ENCODE data around the gene SSNA1.

The SSNA1 gene

GRCh38 chr9:137168904-137169856, 19.3 kb upstream of the SSNA1 start:
- no peak for DNase-seq

DNA sequence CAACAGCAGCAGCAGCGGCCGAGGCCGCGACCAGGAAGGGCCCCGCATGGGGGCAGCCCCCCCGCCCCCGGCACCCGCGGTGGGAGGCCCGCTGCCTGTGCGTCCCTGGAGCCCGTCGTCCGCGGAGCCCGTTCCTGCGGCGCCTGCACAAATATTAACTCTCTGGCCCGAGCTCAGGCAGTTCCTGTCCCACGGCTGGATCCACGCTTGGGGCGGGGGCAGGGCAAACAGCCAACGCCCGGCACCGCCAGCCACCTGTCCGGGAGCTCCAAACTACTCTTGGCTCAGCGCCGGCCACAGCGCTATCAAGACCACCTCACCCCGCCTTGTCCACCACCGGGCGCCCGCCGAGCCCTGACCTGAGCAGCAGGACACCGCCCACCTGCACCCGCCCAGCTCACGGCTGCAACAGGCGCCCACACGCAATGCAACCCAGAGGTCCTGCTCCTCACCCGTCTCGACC, 18.5 kb upstream of the SSNA1 start, which contains the start of gene LRRC26:
LRRC26 (minus strand) TSS at position 156 of the 463 bp plus-strand sequence; CDS start at position 48, 108 bp downstream.
- DNase-seq = no peak

GRCh38 chr9:137170486-137171148, 17.9 kb upstream of the SSNA1 start:
- no peak for DNase-seq

DNA sequence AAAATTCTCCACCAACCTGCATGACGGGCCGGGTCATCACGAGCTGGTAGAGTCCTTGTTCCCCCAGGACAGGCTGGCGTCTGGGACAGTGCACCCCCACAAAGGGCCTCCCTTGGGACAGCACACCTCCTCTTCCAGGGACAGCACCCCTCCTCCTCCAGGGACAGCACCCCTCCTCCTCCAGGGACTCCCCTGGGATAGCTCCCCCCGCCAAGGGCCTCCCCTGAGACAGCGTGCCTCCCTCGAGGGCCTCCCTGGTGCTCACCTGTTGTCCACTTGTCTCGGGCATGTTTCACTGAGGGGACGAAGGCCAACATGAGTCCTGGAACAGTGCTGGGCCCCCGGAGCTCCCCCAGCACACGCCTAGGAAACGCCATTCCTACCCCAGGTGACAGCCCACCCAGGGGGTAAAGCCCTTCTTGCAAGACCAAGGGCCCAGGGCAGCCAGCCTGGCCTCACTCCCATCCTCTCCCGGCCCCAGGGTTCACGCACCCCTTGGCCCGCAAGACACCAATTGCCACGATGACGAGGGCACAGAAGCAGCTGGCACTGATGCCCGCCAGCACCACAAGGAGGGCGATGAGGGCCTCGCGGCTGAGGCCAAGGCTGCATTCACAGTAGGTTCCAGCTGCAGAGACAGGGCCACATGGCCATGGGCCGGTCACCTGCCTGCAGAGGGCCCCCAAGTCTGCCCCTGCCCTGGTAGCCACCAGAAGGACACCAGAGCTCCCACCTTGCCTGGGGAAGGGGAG, 17.2 kb upstream of the SSNA1 start:
- DNase-seq = no peak

DNA sequence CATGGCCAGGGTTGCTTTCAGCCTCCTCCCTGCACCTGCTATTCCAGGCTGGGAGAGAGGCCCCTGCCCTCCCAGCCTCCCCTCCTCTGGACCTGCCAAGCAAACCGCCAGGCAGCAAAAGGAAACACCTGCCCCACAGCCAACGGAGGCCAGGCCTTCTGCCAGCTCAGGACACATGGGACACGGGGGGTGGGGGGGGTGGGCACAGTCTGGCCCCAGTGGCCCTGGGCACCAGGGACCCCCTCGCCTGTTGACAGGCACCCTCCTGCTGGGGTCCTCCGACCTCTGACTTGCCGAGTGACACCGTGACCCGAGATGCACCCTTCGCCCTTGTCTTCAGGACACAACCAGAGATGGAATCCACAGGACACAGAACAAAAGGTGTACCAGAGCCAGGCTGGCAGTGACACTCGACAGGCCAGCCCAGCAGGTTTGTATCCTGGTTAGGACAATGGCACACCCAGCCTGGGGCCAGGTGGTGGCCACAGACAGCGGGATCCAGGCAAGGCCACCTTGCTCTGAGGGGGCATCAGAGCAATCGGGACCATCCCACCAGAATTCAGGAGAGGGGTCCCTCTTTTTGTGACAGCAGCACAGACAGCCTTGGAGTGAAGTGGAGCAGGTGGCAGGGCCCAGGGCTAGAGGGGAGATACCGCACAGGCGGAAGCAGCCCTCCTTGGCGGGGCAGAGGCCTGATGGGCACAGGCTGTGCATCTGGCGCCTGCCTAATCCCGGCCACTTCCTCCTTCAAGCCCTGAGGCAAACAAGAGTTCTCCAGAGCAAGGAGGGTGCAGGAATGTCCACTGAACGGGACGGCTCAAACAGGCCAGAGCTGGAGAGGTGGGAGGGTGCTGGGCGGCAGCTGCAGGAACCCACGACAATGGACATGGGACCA, 15.3 kb upstream of the SSNA1 start:
- DNase-seq = no peak

GRCh38 chr9:137173796-137174664, 14.4 kb upstream of the SSNA1 start:
- DNase-seq = no peak

DNA sequence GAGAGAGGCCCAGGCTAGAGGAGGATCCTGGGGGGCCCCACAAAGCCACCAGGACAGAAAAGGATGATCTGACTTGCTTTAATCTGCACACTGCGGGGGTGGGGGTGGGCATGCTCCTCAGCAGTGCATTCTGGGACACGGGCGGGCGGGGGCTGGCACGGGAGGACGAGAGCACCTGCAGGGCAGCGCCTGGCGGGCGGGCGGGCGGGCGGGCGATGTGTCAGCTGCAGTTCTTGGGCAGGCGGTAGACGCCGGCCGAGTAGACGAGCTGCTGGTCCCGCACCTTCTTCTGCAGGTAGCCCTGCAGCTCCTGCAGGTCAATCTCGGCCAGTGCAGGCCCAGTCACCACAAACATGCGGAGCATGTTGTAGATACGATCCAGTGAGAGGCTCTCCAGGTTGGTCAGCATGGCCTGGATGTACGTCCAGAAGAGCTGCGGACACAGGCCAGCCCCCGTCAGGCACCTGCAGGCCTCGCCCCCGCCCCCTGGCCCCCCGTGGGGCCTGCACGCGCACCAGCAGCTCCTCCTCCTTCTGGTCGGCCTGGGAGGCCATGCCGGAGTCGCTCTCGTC, 13.7 kb upstream of the SSNA1 start:
- DNase-seq = no peak

DNA sequence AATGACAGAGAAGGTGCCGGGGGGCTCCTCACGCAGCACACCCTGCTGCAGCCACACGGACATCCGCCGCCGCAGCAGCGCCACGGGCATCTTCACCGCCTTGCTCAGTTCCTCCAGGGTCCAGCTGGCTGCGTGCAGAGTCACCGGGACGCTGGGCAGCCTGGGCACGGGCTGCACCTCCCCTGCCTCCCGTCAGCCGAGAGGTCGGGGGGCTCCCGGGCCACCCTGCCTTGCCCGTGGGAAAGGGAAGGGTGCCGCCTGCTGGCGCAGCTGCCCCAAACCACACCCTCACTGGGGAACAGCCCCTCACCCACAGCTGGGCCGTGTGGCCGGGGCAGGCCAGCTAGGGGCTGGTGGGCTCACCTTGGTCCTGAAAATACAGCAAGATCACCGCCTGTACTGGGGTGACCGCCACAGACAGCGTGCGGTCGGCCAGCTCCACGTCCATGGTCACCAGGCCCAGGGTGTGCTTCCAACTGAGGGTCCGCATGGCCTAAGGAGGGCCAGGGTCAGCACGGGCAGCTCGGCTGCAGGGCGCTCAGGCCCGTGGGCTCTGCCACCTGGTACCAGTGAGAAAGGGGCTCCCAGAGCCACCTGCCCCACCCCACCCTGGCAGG, 13.0 kb upstream of the SSNA1 start:
- no peak for DNase-seq

DNA sequence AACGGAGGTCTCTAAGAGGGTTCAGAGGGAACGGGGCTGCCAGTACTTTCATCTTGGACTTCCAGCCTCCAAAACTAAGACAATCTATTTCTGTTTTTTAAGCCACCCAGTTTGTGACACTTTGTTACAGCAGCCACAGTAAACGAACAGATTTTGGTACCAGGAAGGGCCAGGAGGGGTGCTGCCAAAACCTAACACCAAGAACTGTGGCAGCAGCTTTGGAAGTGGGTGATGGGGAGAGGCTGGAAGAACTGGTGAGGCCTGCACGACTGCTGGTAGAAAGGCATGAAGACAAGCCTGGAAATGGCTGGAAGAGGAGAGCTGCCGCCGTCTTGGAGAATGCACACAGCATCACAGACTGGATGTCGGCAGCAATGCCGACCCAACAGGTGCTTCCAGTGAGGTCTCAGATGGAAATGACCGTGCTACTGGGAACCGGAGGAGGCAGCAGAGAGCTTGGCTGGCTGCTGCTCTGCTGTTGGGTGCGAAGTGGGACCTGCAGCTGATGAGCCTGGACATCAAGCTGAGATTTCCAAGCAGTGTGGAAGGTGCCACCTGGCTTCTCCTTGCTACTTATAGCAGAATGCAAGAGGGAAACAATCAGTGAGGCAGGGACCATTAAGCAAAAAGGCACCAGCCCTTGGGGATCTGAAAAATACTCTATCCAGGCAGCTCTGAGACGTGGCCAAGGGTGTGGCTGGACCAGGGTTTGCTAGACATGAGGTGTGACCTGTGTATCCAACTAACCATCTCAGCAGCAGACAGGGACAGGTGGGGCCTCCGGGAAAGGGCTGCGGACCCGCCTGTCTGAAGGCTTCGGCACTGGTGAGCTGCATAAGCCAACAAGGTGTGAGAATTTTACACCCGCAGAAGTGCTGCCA, 11.9 kb upstream of the SSNA1 start:
- DNase-seq = no peak

DNA sequence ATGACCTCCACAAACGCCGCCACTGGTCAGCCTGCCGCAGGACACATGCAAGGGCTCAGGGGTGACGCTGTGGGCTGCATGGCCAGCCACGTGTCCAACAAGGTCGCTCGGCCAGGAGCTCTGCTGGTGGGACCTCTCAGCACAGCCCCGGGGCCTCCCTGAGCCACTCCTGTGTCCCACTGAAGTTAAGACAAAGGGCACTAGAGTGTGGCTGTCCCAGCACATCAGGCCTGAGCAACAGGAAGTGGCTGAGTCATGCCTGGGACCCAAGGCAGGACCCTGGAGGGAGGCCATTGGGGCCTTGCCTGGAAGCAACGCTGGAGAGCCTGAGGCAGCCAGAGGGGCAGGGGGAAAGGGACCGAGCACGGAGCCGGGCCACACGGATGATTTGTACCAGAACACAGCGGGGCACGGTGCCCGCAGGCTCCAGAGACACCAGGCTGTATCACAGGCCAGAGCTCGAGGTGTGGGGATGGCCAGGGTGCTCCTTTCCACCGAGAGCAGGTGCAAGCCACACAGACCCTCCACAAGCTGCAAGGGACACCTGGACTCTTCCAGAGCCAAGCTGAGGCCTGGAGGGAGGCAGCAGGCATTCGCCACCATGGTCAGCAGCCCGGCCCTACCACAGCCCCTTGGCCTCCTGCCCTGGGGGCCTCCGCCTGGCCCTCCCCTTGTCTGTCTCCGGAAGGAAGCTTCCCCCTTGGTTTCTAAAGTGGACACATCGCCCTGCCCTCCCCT, 10.1 kb upstream of the SSNA1 start:
- DNase-seq = no peak

GRCh38 chr9:137178939-137179630, 9.4 kb upstream of the SSNA1 start:
- no peak for DNase-seq

GRCh38 chr9:137179761-137180160, 8.7 kb upstream of the SSNA1 start:
- DNase-seq = no peak

- no peak for DNase-seq
Measured at GRCh38 chr9:137180491-137180890, 8.0 kb upstream of the SSNA1 start.

- DNase-seq = no peak
Measured at GRCh38 chr9:137181680-137182079, 6.8 kb upstream of the SSNA1 start.

DNA sequence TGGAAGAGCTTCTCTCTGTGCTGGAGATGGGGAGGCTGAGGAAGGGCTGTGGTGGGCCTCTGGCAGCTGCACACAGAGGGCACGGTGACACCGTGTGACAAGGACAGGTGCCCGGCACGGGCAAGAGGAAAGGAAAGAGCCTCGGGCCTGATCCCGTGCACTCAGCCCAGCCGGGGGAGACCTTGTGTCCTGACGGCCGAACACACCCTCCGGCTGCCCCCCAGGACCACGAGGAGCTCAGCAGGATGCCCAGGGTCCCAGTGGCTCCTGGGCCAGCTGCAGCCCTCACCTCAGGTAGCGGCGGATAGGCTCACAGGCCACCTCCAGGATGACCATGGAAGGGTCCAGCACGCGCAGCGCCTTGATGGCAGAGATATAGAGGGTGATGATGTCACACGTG, 5.6 kb upstream of the SSNA1 start:
- no peak for DNase-seq

DNA sequence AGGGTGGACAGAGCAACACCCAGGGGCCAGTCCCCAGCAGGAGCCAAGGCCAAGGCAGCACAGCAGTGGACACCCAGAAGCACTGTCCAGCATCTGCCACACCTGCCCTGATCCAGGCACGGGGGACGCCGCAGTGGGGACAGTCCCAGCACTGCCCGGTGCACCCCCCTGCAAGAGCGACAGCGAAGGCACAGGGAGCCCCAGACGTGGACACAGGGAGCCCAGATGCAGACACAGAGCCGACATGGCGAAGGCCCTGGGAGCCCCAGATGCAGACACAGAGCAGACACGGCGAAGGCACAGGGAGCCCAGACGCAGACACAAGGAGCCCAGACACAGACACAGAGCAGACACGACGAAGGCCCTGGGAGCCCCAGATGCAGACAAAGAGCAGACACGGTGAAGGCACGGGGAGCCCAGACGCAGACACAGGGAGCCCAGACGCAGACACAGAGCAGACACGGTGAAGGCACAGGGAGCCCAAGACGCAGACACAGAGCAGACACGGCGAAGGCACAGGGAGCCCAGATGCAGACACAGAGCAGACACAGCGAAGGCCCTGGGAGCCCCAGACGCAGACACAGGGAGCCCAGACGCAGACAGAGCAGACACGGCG, 4.4 kb upstream of the SSNA1 start:
- no peak for DNase-seq

- no peak for DNase-seq
Measured at GRCh38 chr9:137184881-137185660, 3.4 kb upstream of the SSNA1 start.

All from activated T-cell treated with anti-CD3 and anti-CD28 coated beads for 4 hours (primary cell).